Peyer's patch (tissue), 4 donors: Measurements from ENCODE around the gene UBQLN1.

Source experiments
- POLR2A ChIP-seq, 2 donors: fragments of 450-650 bp; IDR thresholded peaks; one replicate each; pipeline ENCODE4 v1.5.1; 2017; ENCODE audit warnings: antibody characterized with exemption in 2 of 2, mild to moderate bottlenecking in 2 of 2, moderate library complexity in 2 of 2
- TF ChIP-seq, protein P1 (sequence below), 6 experiments: fragments of 450-650 bp in 4 of 6; fragments of 200-600 bp in 2 of 6; sonication (generic) in 1 of 6; IDR thresholded peaks; one replicate each; pipeline ENCODE4 v1.5.1; 2017 to 2019; ENCODE audit warnings: antibody characterized with exemption in 6 of 6, mild to moderate bottlenecking in 3 of 6, moderate library complexity in 1 of 6

DNA sequence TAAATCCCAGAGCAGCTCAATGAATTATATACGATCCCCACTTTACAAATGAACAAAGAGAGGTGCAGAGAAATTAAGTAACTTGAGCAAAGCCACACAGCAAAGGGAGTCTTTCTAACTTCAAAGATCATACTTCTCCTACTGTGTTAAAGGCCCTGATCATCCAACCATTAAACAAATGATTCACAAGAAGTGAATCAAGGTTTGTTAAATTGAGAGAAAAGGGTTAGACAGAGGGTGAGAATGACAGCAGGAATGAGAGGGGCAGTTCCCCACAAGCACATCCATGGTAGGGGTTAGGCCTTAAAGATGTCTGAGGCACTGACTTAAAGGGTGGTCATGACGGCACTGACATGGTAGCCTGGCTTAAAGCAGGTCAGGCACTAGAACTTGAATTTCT, 74.1 kb downstream of the UBQLN1 start:
- TF ChIP-seq, protein P1, sequence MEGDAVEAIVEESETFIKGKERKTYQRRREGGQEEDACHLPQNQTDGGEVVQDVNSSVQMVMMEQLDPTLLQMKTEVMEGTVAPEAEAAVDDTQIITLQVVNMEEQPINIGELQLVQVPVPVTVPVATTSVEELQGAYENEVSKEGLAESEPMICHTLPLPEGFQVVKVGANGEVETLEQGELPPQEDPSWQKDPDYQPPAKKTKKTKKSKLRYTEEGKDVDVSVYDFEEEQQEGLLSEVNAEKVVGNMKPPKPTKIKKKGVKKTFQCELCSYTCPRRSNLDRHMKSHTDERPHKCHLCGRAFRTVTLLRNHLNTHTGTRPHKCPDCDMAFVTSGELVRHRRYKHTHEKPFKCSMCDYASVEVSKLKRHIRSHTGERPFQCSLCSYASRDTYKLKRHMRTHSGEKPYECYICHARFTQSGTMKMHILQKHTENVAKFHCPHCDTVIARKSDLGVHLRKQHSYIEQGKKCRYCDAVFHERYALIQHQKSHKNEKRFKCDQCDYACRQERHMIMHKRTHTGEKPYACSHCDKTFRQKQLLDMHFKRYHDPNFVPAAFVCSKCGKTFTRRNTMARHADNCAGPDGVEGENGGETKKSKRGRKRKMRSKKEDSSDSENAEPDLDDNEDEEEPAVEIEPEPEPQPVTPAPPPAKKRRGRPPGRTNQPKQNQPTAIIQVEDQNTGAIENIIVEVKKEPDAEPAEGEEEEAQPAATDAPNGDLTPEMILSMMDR (IDR thresholded peaks at IDR 0.05) = no peak
- no peak for TF ChIP-seq POLR2A (IDR thresholded peaks at IDR 0.05)
